AG10803 (cell line): ENCODE results near the gene FCSK.

Source experiments
- DNase-seq: peaks from one replicate; pipeline ENCODE4 v3.0.0; 2010; ENCODE audit warnings: low read depth
- H3K4me3 ChIP-seq: 2 replicates; pipeline ENCODE4 v1.5.1; 2011; ENCODE audit warnings: mild to moderate bottlenecking, low read length, control low read depth
- TF ChIP-seq, protein P1 (sequence below): conservative IDR thresholded peaks from 2 replicates; pipeline ENCODE4 v1.5.1; 2011; ENCODE audit warnings: mild to moderate bottlenecking, low read length, control low read depth, inconsistent platforms

Gene FCSK

DNA sequence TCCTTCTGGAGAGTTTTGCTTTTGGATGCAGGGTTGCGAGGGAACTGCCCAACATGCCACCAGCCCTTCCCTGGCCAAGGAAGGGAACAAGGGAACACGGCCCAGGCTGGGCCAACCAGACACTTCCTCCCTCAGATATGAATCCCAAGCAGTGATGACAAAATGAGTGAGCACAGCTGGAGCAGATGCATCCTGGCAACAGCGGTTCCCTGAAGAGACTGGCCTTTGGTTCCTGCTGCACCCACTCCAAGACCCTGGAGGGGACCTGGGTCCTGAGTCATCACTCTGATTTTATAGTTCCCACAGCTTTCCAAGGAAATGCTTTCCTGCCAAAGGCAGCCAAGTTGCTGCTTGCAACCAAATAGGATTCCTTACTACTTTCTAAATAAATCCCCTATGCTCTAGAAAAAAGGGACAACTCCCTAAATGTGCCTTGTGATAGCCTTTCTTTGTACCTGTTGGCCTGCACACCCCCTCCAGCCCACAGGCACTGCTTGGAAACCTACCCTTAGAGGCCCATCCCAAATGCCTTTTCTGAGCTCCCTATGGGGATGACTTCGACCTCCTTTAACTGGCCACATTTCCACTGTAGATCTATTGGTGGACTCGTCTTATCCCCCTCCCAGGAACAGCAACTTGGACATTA, 20.8 kb upstream of the FCSK start:
- TF ChIP-seq, protein P1, sequence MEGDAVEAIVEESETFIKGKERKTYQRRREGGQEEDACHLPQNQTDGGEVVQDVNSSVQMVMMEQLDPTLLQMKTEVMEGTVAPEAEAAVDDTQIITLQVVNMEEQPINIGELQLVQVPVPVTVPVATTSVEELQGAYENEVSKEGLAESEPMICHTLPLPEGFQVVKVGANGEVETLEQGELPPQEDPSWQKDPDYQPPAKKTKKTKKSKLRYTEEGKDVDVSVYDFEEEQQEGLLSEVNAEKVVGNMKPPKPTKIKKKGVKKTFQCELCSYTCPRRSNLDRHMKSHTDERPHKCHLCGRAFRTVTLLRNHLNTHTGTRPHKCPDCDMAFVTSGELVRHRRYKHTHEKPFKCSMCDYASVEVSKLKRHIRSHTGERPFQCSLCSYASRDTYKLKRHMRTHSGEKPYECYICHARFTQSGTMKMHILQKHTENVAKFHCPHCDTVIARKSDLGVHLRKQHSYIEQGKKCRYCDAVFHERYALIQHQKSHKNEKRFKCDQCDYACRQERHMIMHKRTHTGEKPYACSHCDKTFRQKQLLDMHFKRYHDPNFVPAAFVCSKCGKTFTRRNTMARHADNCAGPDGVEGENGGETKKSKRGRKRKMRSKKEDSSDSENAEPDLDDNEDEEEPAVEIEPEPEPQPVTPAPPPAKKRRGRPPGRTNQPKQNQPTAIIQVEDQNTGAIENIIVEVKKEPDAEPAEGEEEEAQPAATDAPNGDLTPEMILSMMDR: no peak
- DNase-seq: peak; percentile 85
- no peak overlapping the region for H3K4me3 ChIP-seq

DNA sequence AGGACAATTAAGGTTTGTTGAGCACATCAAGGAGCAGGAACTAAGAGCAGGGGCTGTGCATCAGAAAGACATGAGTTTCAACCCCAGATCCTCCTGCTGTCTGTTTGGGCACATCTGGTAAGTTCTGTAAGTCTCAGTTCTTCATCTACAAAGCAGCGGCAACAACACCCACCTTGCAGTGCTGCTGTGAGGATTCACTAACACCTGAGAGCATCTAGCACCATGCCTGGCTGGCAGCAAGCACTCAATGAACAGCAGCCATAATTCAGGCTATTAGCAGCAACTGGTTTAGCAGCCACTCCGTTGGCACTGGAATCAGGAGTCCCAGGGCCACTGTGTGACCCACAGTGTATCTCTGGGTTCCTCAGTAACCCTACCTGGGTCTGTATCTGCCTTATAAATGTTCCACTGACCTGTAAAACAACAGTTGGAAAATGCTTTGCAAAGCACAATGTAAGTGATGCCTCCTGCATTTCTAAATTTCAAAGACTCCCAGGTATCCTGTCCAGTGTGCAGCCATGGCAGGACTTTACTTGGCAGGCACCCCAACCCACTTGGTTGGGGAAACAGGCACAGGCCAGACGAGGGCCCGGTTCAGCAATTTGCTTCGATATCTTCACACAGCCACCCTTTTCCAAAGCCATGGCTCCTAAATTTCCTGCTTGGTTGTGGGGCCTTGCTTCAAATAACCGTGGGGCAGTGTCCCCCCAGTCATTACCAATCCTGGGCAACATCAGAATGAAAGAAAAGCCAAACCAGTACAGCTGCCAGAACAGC, 19.7 kb upstream of the FCSK start:
- no peak for DNase-seq
- no peak overlapping the region for H3K4me3 ChIP-seq
- TF ChIP-seq, protein P1: no peak

DNA sequence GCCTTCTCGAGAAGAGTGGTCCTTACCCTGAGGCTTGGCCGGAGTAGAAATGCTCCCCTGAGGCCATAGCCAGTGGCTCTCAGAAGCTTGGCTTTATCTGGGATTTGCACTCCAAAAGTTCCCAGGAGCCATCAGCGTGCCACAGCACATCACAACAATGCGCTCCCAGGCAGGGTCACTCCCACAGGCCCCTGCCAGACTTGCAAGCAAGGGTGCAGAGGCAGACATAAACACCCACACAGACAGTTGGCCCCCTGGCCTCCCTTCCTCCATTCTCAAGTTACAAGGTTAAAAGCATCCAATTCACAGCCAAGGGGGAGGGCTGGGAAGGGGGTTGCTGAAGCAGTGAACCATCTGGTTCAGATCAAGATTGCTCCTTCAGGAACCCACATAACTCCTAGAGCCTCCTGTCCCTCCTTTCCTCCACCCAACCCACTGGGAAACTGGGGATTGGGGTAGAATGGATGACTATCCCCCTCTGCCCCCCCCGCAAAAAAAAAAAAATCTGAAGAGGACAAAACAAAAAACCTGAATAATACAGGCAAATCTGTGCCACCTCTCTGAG, 17.3 kb upstream of the FCSK start:
- DNase-seq: peak; percentile 89
- peak overlapping the region; percentile 92 for H3K4me3 ChIP-seq
- TF ChIP-seq, protein P1: no peak

DNA sequence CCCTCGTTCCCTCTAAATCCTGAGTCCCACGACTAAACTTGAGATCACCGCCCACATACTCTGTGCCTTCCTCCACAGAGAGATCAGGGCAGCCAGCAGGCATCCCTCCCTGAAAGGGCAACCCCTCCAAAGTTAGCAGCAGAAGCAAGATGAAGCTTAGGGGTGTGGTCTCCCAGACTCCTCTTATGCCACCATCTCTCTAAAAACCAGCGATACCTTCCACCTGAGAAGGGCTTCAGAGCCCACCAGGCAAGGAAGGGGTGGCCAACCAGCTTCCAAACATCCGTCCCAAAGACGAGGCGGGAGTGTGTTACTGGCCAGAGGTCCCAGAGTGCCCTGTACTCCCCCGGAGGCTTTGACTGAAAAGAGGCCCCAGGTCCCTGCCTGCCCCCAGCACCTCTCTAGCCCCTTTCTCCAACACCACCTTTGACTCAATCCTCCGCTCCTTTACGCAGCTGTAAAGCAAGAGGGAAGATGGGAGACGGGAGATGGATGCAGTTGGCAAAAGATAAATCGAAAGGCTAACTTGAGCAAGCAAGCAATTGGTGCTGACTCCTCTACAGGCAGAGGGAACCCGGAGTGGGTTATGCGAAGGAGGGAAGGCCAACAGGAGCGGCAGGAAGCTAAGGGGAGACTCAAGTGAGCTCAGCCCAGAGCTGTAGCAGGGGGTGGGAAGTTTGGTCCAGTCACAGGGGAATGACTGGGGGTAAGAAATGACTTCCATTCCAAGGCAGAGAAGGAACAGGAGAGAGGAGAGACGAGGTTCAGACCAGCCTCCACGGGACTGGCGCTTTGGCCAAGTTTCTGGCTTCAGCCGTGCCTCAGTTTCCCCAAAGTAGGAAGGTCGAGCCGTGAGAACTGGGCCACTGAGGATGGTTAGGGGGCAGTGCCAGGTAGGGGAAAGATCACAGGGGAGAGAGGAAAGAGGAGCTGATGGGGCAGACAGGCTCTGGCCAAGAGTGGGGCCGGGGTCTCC, 16.5 kb upstream of the FCSK start:
- TF ChIP-seq, protein P1: no peak
- DNase-seq: peak; percentile 61
- H3K4me3 ChIP-seq: peak overlapping the region; percentile 92

DNA sequence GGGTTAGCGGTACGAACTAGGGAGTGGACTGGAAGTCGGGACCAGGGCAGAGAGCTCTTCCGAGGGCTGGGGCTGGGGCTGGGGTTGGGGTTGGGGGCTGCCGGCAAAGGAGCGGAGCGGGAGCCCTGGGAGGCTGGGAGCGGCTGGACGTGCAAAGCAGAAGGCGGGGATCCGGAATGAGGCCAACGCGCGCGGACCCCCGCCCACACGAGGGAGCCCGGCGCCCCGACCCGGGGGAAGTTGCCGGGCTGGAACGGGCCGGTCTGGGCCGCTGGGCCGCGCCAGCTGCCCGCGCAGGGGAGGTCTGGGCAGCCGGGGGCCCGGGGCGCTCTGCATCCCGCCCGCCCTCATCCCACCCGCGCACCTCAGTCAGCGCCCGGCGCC, 15.8 kb upstream of the FCSK start:
- peak overlapping the region; percentile 92 for H3K4me3 ChIP-seq
- no peak for DNase-seq
- TF ChIP-seq, protein P1: no peak

DNA sequence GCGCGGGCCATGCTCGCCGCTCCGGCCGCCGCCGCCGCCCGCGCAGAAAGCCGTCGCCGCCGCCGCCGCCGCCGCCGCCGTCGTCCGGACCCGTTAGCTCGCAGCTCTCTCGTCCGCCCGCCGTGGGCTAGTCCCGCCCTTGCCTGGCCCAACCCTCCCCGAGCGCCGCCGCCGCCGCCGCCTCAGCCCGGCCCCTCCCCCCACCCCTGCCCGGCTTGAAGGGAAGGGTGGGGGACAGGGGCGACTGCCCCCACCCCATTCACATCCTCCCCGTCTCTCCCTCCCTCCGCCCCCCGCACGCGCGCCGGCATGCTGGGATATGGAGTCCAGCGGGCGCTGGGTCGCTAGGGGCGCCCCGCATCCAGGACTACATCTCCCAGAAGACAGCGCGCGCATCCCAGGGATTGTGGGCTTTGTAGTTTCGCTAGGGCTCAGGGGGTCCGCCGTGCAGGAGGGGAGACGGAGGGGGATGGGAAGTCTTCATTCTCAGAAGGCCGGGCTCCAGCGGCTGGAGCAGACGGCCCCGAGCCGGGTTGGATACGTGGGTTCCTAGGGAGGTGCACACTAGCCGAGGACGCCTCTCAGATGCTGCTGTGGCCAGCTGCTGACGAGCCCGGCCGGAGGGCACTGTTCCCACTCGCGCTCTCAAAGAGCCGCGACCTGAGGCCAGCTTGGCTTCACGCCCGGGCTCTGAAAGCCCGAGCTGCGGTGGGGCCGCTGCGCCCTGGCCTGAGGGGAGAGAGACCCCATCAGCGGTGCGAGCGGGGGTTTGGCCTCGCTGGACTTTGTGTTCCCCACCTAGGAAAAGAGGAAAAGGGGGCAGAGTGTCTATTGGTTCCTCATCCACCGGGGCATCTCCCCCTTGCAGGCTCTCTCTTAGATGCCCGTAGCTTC, 15.2 kb upstream of the FCSK start, which contains the start of gene ST3GAL2:
ST3GAL2 (minus strand) TSS at position 132 of the 894 bp plus-strand sequence. CDS start 40,570 bp downstream, outside the sequence.
- peak; percentile 92 for DNase-seq
- TF ChIP-seq, protein P1: no peak; the same call in 1 of the 2 replicates
- H3K4me3 ChIP-seq: peak within 1 kb of the TSS; percentile 92
